ENCODE data around the gene ADAMTSL1.

Gene ADAMTSL1

GRCh38 chr9:18579536-18579935 is 105.6 kb downstream of the ADAMTSL1 start:
- no peak for TF ChIP-seq CTCF (IDR thresholded peaks at IDR 0.05)
- no peak overlapping the region for H3K27ac ChIP-seq
- DNase-seq (ENCODE audit: low spot score): no peak
- H3K4me3 ChIP-seq: no peak overlapping the region

- no peak for TF ChIP-seq CTCF (IDR thresholded peaks at IDR 0.05)
- no peak overlapping the region for H3K27ac ChIP-seq
- no peak for DNase-seq (ENCODE audit: low spot score)
- H3K4me3 ChIP-seq: no peak overlapping the region
Measured at GRCh38 chr9:18580151-18580550, 106.2 kb downstream of the ADAMTSL1 start.

- no peak for TF ChIP-seq CTCF (IDR thresholded peaks at IDR 0.05)
- Histone ChIP-seq H3K4me3 (no peak overlapping the region), H3K27ac (no peak overlapping the region)
- no peak for DNase-seq (ENCODE audit: low spot score)
Measured at GRCh38 chr9:18585996-18586395, 112.0 kb downstream of the ADAMTSL1 start.

DNA sequence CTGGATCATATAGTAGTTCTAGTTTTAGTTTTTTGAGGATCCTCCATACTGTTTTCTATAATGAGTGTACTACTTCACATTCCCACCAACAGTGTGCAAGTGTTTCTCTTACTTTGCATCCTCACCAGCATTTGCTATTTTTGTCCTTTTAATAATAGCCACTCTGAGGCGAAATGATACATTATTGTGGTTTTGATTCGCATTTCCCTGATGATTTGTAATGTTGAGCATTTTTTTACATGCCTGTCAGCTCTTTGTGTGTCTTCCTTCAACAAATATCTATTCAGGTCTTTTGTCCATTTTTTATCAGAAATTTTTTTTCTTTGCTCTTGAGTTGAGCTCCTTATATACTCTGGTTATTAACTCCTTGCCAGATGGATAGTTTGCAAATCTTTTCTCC is 114.0 kb downstream of the ADAMTSL1 start:
- TF ChIP-seq CTCF (IDR thresholded peaks at IDR 0.05): no peak
- H3K4me3 ChIP-seq: no peak overlapping the region
- no peak overlapping the region for H3K27ac ChIP-seq
- DNase-seq (ENCODE audit: low spot score): no peak

GRCh38 chr9:18591261-18591660 is 117.3 kb downstream of the ADAMTSL1 start:
- Histone ChIP-seq H3K4me3 (no peak overlapping the region), H3K27ac (no peak overlapping the region)
- DNase-seq (ENCODE audit: low spot score): no peak
- TF ChIP-seq CTCF (IDR thresholded peaks at IDR 0.05): no peak

GRCh38 chr9:18594837-18595236 is 120.9 kb downstream of the ADAMTSL1 start:
- no peak for DNase-seq (ENCODE audit: low spot score)
- no peak for TF ChIP-seq CTCF (IDR thresholded peaks at IDR 0.05)
- no peak overlapping the region for H3K4me3 ChIP-seq
- no peak overlapping the region for H3K27ac ChIP-seq

DNA sequence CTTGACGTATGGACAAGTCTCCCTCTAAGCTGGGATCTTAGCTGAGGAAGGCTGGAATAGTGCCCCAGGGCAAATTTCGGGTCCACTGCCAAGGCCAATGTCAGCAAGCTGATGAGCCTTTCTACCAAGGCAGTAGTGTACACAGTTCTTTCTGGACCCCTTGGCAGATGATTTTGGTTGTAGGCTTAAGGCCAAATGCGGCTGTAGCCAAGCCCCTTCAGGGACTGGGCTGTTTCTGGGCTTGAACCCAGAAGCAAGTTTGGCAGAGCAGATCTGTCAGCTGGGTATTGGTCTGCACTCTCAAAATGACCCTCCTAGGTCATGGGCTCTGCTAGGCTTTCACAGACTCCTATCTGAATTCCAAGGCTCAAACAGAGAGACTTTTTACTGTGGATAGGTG is 121.6 kb downstream of the ADAMTSL1 start:
- no peak overlapping the region for H3K27ac ChIP-seq
- no peak overlapping the region for H3K4me3 ChIP-seq
- no peak for DNase-seq (ENCODE audit: low spot score)
- no peak for TF ChIP-seq CTCF (IDR thresholded peaks at IDR 0.05)

Data from coronary artery (tissue), 2 donors.